ENCODE results near the gene ADCY3.

Gene ADCY3

GRCh38 chr2:24920098-24920808, at the start of gene ADCY3:
TSS of gene ADCY3 (minus strand) at chr2:24920237. CDS start at chr2:24918987, 1,250 bp downstream.
- DNase-seq: peak; percentile 54 to 66

GRCh38 chr2:24969784-24970183, 49.7 kb upstream of the ADCY3 start:
- no peak for DNase-seq

- no peak for DNase-seq
Measured at GRCh38 chr2:24961903-24962302, 41.9 kb upstream of the ADCY3 start.

GRCh38 chr2:24959761-24960160, 39.7 kb upstream of the ADCY3 start:
- DNase-seq: no peak

- no peak for DNase-seq
Measured at GRCh38 chr2:24958411-24958935, 38.4 kb upstream of the ADCY3 start.

GRCh38 chr2:24957976-24958375, 37.9 kb upstream of the ADCY3 start:
- no peak for DNase-seq

GRCh38 chr2:24957221-24957620, 37.2 kb upstream of the ADCY3 start:
- no peak for DNase-seq

GRCh38 chr2:24955921-24956320, 35.9 kb upstream of the ADCY3 start:
- no peak for DNase-seq

- no peak for DNase-seq
Measured at GRCh38 chr2:24955232-24955631, 35.2 kb upstream of the ADCY3 start.

GRCh38 chr2:24950102-24950501, 30.1 kb upstream of the ADCY3 start:
- no peak for DNase-seq

GRCh38 chr2:24948506-24948905, 28.5 kb upstream of the ADCY3 start:
- DNase-seq: no peak

GRCh38 chr2:24947561-24948157, 27.6 kb upstream of the ADCY3 start:
- DNase-seq: no peak

GRCh38 chr2:24945907-24946306, 25.9 kb upstream of the ADCY3 start:
- no peak for DNase-seq

- no peak for DNase-seq
Measured at GRCh38 chr2:24943427-24944053, 23.5 kb upstream of the ADCY3 start.

GRCh38 chr2:24939353-24939752, 19.3 kb upstream of the ADCY3 start:
- no peak for DNase-seq

- DNase-seq: no peak
Measured at GRCh38 chr2:24937236-24937635, 17.2 kb upstream of the ADCY3 start.

GRCh38 chr2:24935145-24935544, 15.1 kb upstream of the ADCY3 start:
- no peak for DNase-seq

GRCh38 chr2:24932715-24933114, 12.7 kb upstream of the ADCY3 start:
- DNase-seq: no peak

- no peak for DNase-seq
Measured at GRCh38 chr2:24930768-24931167, 10.7 kb upstream of the ADCY3 start.

GRCh38 chr2:24929230-24929629, 9.2 kb upstream of the ADCY3 start:
- no peak for DNase-seq

GRCh38 chr2:24928036-24928435, 8.0 kb upstream of the ADCY3 start:
- DNase-seq: no peak

GRCh38 chr2:24926602-24927252, 6.7 kb upstream of the ADCY3 start:
- DNase-seq: no peak

- DNase-seq: no peak
Measured at GRCh38 chr2:24926220-24926601, 6.2 kb upstream of the ADCY3 start.

- DNase-seq: no peak
Measured at GRCh38 chr2:24925815-24926214, 5.8 kb upstream of the ADCY3 start.
